ENCODE results near the gene UNC93A. TPM values are rescaled to one million over a fixed set of nuclear protein-coding genes. Genes with fewer than 3 reads are reported as not detected.

Gene UNC93A
- total RNA-seq, 1 donor from 2014 or later, result not detected

DNA sequence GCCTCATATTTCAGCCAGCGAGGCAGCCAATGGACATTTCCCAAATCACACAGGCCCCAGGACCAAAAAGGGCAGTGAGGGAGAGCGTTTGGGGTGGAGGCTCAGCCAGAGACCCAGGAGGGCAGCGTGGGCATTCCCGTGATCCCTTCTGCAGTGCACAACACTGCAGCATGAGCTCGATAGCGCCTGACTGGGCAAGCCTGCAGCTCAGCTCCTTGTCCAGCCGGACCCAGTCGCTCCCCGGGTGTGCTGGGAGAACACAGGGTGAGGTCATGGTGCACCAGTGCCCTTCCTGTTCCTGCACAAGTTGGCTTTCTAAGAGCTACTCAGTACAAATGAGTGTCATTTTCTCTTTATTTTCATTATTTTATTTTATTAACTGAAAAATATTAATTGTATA, 39.6 kb downstream of the UNC93A start:
- Mint-ChIP-seq H3K36me3 (ENCODE audit: unreplicated experiment) (no peaks in the 10 kb centered on the region), H3K27me3 (ENCODE audit: unreplicated experiment) (no peaks in the 10 kb centered on the region), H3K4me1 (ENCODE audit: unreplicated experiment) (no peaks in the 10 kb centered on the region), H3K27ac (ENCODE audit: unreplicated experiment) (no peak overlapping the region), H3K9me3 (ENCODE audit: unreplicated experiment) (no peaks in the 10 kb centered on the region), H3K4me3 (ENCODE audit: unreplicated experiment) (no peak overlapping the region)
- DNase-seq (ENCODE audit: extremely low spot score, unreplicated experiment), result no peak
- TF ChIP-seq, protein P1, sequence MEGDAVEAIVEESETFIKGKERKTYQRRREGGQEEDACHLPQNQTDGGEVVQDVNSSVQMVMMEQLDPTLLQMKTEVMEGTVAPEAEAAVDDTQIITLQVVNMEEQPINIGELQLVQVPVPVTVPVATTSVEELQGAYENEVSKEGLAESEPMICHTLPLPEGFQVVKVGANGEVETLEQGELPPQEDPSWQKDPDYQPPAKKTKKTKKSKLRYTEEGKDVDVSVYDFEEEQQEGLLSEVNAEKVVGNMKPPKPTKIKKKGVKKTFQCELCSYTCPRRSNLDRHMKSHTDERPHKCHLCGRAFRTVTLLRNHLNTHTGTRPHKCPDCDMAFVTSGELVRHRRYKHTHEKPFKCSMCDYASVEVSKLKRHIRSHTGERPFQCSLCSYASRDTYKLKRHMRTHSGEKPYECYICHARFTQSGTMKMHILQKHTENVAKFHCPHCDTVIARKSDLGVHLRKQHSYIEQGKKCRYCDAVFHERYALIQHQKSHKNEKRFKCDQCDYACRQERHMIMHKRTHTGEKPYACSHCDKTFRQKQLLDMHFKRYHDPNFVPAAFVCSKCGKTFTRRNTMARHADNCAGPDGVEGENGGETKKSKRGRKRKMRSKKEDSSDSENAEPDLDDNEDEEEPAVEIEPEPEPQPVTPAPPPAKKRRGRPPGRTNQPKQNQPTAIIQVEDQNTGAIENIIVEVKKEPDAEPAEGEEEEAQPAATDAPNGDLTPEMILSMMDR (IDR thresholded peaks at IDR 0.05), result no peak

DNA sequence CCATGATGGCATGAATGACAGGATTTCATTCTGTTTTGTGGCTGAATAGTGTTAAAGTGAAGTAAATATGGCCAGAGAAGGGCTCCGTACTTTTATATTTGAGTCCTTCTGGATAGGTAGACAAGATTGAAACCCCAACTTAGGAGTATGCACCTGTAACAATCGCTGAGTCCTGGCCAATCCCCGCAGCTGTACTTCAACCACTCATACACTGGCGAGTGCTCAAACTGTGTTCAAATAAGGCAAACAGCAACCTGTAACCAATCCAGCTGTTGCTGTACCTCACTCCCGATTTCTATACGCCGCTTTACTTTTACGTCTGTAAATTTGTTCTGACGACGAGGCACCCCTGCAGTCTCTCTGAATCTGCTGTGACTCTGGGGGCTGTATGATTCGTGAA, 40.5 kb downstream of the UNC93A start:
- Mint-ChIP-seq H3K4me1 (ENCODE audit: unreplicated experiment) (no peaks in the 10 kb centered on the region), H3K9me3 (ENCODE audit: unreplicated experiment) (no peaks in the 10 kb centered on the region), H3K27ac (ENCODE audit: unreplicated experiment) (no peak overlapping the region), H3K36me3 (ENCODE audit: unreplicated experiment) (no peaks in the 10 kb centered on the region), H3K4me3 (ENCODE audit: unreplicated experiment) (no peak overlapping the region), H3K27me3 (ENCODE audit: unreplicated experiment) (no peaks in the 10 kb centered on the region)
- TF ChIP-seq, protein P1 (IDR thresholded peaks at IDR 0.05), result no peak
- no peak for DNase-seq (ENCODE audit: extremely low spot score, unreplicated experiment)

- TF ChIP-seq, protein P1 (IDR thresholded peaks at IDR 0.05), result no peak
- Mint-ChIP-seq H3K4me3 (ENCODE audit: unreplicated experiment) (no peak overlapping the region), H3K36me3 (ENCODE audit: unreplicated experiment) (no peaks in the 10 kb centered on the region), H3K27me3 (ENCODE audit: unreplicated experiment) (no peaks in the 10 kb centered on the region), H3K4me1 (ENCODE audit: unreplicated experiment) (no peaks in the 10 kb centered on the region), H3K27ac (ENCODE audit: unreplicated experiment) (no peak overlapping the region), H3K9me3 (ENCODE audit: unreplicated experiment) (no peaks in the 10 kb centered on the region)
- DNase-seq (ENCODE audit: extremely low spot score, unreplicated experiment), result no peak
Observed at GRCh38 chr6:167336844-167337630, 45.9 kb downstream of the UNC93A start.

GRCh38 chr6:167337675-167338449, 46.7 kb downstream of the UNC93A start:
- no peaks in the 10 kb centered on the region for H3K36me3 Mint-ChIP-seq (ENCODE audit: unreplicated experiment)
- H3K4me3 Mint-ChIP-seq (ENCODE audit: unreplicated experiment), result no peak overlapping the region
- DNase-seq (ENCODE audit: extremely low spot score, unreplicated experiment), result no peak
- no peak overlapping the region for H3K27ac Mint-ChIP-seq (ENCODE audit: unreplicated experiment)
- no peaks in the 10 kb centered on the region for H3K4me1 Mint-ChIP-seq (ENCODE audit: unreplicated experiment)
- H3K27me3 Mint-ChIP-seq (ENCODE audit: unreplicated experiment), result no peaks in the 10 kb centered on the region
- TF ChIP-seq, protein P1 (IDR thresholded peaks at IDR 0.05), result no peak
- no peaks in the 10 kb centered on the region for H3K9me3 Mint-ChIP-seq (ENCODE audit: unreplicated experiment)

DNA sequence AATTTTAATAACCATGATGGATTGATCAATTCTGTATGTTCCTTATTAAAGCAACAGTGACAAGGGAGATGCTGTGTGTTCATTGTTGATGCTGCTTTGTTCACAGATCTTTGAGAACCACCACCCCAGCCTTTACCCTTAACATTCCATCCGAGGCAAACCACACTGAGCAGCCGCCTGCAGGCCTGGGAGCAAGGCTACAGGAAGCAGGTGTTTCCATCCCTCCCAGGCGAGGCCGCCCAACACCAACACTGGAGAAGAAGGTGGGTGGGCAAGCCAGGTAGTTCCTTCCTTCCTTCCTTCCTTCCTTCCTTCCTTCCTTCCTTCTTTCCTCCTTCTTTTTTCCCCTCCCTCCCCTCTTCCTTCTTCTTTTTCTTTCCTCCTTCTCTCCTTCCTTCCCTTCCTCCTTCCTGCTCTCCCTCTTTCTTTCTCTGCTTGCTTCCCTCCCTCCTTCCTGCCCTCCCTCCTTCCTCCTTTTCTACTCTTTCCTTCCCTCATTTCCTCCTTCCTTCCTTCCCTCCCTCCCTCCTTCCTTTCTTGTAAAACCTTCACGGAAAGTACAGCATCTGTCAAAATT, 47.5 kb downstream of the UNC93A start:
- Mint-ChIP-seq H3K36me3 (ENCODE audit: unreplicated experiment) (no peaks in the 10 kb centered on the region), H3K27ac (ENCODE audit: unreplicated experiment) (no peak overlapping the region), H3K9me3 (ENCODE audit: unreplicated experiment) (no peaks in the 10 kb centered on the region), H3K4me1 (ENCODE audit: unreplicated experiment) (no peaks in the 10 kb centered on the region), H3K27me3 (ENCODE audit: unreplicated experiment) (no peaks in the 10 kb centered on the region), H3K4me3 (ENCODE audit: unreplicated experiment) (no peak overlapping the region)
- TF ChIP-seq, protein P1 (IDR thresholded peaks at IDR 0.05), result no peak
- DNase-seq (ENCODE audit: extremely low spot score, unreplicated experiment), result no peak

Data from osteocyte (in vitro differentiated cells).